Effector memory CD8-positive, alpha-beta T cell (primary cell): Measurements from ENCODE around the gene POU3F3.

Source experiments
- ATAC-seq: fragments of 150-1000 bp; cut with Tn5 transposase; replicated peaks from 2 replicates; pipeline ENCODE4 v1.10.0; 2021; ENCODE audit warnings: mild to moderate bottlenecking, moderate library complexity
- DNase-seq, 3 experiments: peaks; one replicate each; pipeline ENCODE4 v3.0.0; 2021
- H3K27ac Mint-ChIP-seq, 2 donors: one replicate each; pipeline ENCODE4 v1.8.0; 2022; ENCODE audit warnings: mild to moderate bottlenecking in 2 of 2, mixed read lengths in 2 of 2, moderate library complexity in 2 of 2
- H3K27me3 Mint-ChIP-seq, 2 donors: one replicate each; pipeline ENCODE4 v1.8.0; 2022; ENCODE audit warnings: mixed read lengths in 2 of 2
- H3K36me3 Mint-ChIP-seq: one replicate; pipeline ENCODE4 v1.8.0; 2022; ENCODE audit warnings: mild to moderate bottlenecking, moderate library complexity, mixed read lengths; ENCODE audit not compliant: insufficient read depth
- H3K4me1 Mint-ChIP-seq, 2 donors: one replicate each; pipeline ENCODE4 v1.8.0; 2022; ENCODE audit warnings: low read depth in 2 of 2, mixed read lengths in 2 of 2
- H3K4me3 Mint-ChIP-seq, 2 donors: one replicate each; pipeline ENCODE4 v1.8.0; 2022; ENCODE audit warnings: mild to moderate bottlenecking in 2 of 2, mixed read lengths in 2 of 2, moderate library complexity in 2 of 2
- H3K9me3 Mint-ChIP-seq, 2 donors: one replicate each; pipeline ENCODE4 v1.8.0; 2022; ENCODE audit warnings: mixed read lengths in 2 of 2

The POU3F3 gene

GRCh38 chr2:104867813-104868504 is 14.0 kb downstream of the POU3F3 start:
- H3K4me1 Mint-ChIP-seq, result peaks cover 4 to 6% of the 10 kb centered on the region in 2 donors
- ATAC-seq, result no peak

GRCh38 chr2:104868505-104868866 is 14.6 kb downstream of the POU3F3 start:
- Mint-ChIP-seq H3K27ac (no peak overlapping the region), H3K27me3 (peaks cover 77 to 100% of the 10 kb centered on the region in 2 donors), H3K36me3 (peaks cover 2% of the 10 kb centered on the region), H3K9me3 (no peaks in the 10 kb centered on the region), H3K4me3 (no peak overlapping the region), H3K4me1 (peaks cover 4 to 6% of the 10 kb centered on the region in 2 donors)
- no peak for DNase-seq
- no peak for ATAC-seq

More at GRCh38 chr2:104867813-104868504, 14.0 kb downstream of the POU3F3 start:
- DNase-seq, result no peak
- Mint-ChIP-seq H3K4me3 (no peak overlapping the region), H3K36me3 (peaks cover 2% of the 10 kb centered on the region), H3K27me3 (peaks cover 81 to 100% of the 10 kb centered on the region in 2 donors), H3K9me3 (no peaks in the 10 kb centered on the region), H3K27ac (no peak overlapping the region)

- no peak overlapping the region for H3K4me3 Mint-ChIP-seq
- H3K4me1 Mint-ChIP-seq, result peaks cover 4 to 9% of the 10 kb centered on the region in 2 donors
- no peak overlapping the region for H3K27ac Mint-ChIP-seq
- peaks cover 2% of the 10 kb centered on the region for H3K36me3 Mint-ChIP-seq
- H3K9me3 Mint-ChIP-seq, result no peaks in the 10 kb centered on the region
- ATAC-seq (no peak), DNase-seq (no peak)
- peaks cover 67 to 100% of the 10 kb centered on the region in 2 donors for H3K27me3 Mint-ChIP-seq
Measured at GRCh38 chr2:104870100-104870975, 16.4 kb downstream of the POU3F3 start.

GRCh38 chr2:104871649-104871971 is 17.7 kb downstream of the POU3F3 start:
- no peak for DNase-seq
- Mint-ChIP-seq H3K27me3 (peaks cover 54 to 88% of the 10 kb centered on the region in 2 donors), H3K27ac (no peak overlapping the region), H3K4me3 (no peak overlapping the region), H3K36me3 (no peaks in the 10 kb centered on the region), H3K4me1 (peaks cover 4 to 9% of the 10 kb centered on the region in 2 donors), H3K9me3 (no peaks in the 10 kb centered on the region)
- ATAC-seq, result no peak

- Mint-ChIP-seq H3K9me3 (no peaks in the 10 kb centered on the region), H3K27me3 (peaks cover 49 to 82% of the 10 kb centered on the region in 2 donors), H3K27ac (no peak overlapping the region), H3K4me1 (peaks cover 4 to 9% of the 10 kb centered on the region in 2 donors), H3K36me3 (no peaks in the 10 kb centered on the region), H3K4me3 (no peak overlapping the region)
- ATAC-seq, result no peak
- no peak for DNase-seq
Measured at GRCh38 chr2:104871972-104872865, 18.3 kb downstream of the POU3F3 start.

- no peak overlapping the region for H3K27ac Mint-ChIP-seq
- H3K4me3 Mint-ChIP-seq, result peak overlapping the region in 1 of 2 donors; percentile 3
- no peaks in the 10 kb centered on the region for H3K36me3 Mint-ChIP-seq
- no peaks in the 10 kb centered on the region for H3K9me3 Mint-ChIP-seq
- peak; percentile 31 for ATAC-seq
- no peak for DNase-seq
- peaks cover 40 to 74% of the 10 kb centered on the region in 2 donors for H3K27me3 Mint-ChIP-seq
- H3K4me1 Mint-ChIP-seq, result peaks cover 4 to 9% of the 10 kb centered on the region in 2 donors
Measured at GRCh38 chr2:104872866-104873688, 19.2 kb downstream of the POU3F3 start.

GRCh38 chr2:104873689-104874054 is 19.8 kb downstream of the POU3F3 start:
- Mint-ChIP-seq H3K4me3 (peak overlapping the region in 1 of 2 donors; percentile 3), H3K27ac (no peak overlapping the region), H3K9me3 (no peaks in the 10 kb centered on the region), H3K4me1 (peaks cover 4 to 9% of the 10 kb centered on the region in 2 donors), H3K27me3 (peaks cover 40 to 71% of the 10 kb centered on the region in 2 donors), H3K36me3 (no peaks in the 10 kb centered on the region)
- DNase-seq, result no peak
- ATAC-seq, result no peak

GRCh38 chr2:104874230-104874629 is 20.3 kb downstream of the POU3F3 start:
- Mint-ChIP-seq H3K4me1 (peaks cover 4 to 9% of the 10 kb centered on the region in 2 donors), H3K4me3 (no peak overlapping the region), H3K9me3 (no peaks in the 10 kb centered on the region), H3K36me3 (no peaks in the 10 kb centered on the region), H3K27ac (no peak overlapping the region), H3K27me3 (peaks cover 45 to 71% of the 10 kb centered on the region in 2 donors)
- DNase-seq (no peak), ATAC-seq (no peak)

GRCh38 chr2:104875262-104875661 is 21.3 kb downstream of the POU3F3 start:
- no peak for DNase-seq
- no peak overlapping the region for H3K27ac Mint-ChIP-seq
- no peak overlapping the region for H3K4me3 Mint-ChIP-seq
- H3K27me3 Mint-ChIP-seq, result peaks cover 42 to 63% of the 10 kb centered on the region in 2 donors
- no peaks in the 10 kb centered on the region for H3K36me3 Mint-ChIP-seq
- no peaks in the 10 kb centered on the region for H3K9me3 Mint-ChIP-seq
- no peak for ATAC-seq
- H3K4me1 Mint-ChIP-seq, result peaks cover 4 to 9% of the 10 kb centered on the region in 2 donors

GRCh38 chr2:104876606-104877570 is 23.0 kb downstream of the POU3F3 start:
- Mint-ChIP-seq H3K9me3 (no peaks in the 10 kb centered on the region), H3K27ac (no peak overlapping the region), H3K36me3 (no peaks in the 10 kb centered on the region), H3K27me3 (peaks cover 26 to 47% of the 10 kb centered on the region in 2 donors), H3K4me3 (no peak overlapping the region), H3K4me1 (peaks cover 4 to 6% of the 10 kb centered on the region in 2 donors)
- DNase-seq (no peak), ATAC-seq (no peak)

- Mint-ChIP-seq H3K4me1 (no peaks in the 10 kb centered on the region), H3K36me3 (no peaks in the 10 kb centered on the region), H3K27me3 (peaks cover 18 to 34% of the 10 kb centered on the region in 2 donors), H3K4me3 (no peak overlapping the region), H3K27ac (no peak overlapping the region), H3K9me3 (no peaks in the 10 kb centered on the region)
- ATAC-seq (no peak), DNase-seq (no peak)
Measured at GRCh38 chr2:104878863-104879512, 25.1 kb downstream of the POU3F3 start.
